PC-3 (cell line): ENCODE data around the gene SLAMF1. TPM values are rescaled to one million over a fixed set of nuclear protein-coding genes. Genes with fewer than 3 reads are reported as not detected.

Experiments
- ATAC-seq: fragments of 200-7000 bp; cut with Tn5 transposase; 2 replicates; pipeline ENCODE4 v1.9.1; 2020; ENCODE audit warnings: mild to moderate bottlenecking, moderate library complexity
- BruUV-seq: library from RNA; stranded (reverse); fragments of 400-500 nt; replicated peaks from 2 replicates; lab custom pipeline; 2021; lab: Mats Ljungman, UMichigan
- CTCF ChIA-PET: fragments of 300-600 bp; sonication (Branson Sonifier 250); formaldehyde crosslinking; loops from one replicate; lab custom pipeline; 2022; ENCODE audit warnings: antibody characterized with exemption; lab: Charles Lee
- POLR2A ChIA-PET: fragments of 300-600 bp; sonication (Branson Sonifier 250); formaldehyde crosslinking; loops from one replicate; lab custom pipeline; 2022; ENCODE audit warnings: antibody characterized with exemption; ENCODE audit not compliant: unreplicated experiment; lab: Charles Lee
- DNase-seq: peaks from one replicate; pipeline ENCODE4 v3.0.0-alpha.2; 2015
- H2AFZ ChIP-seq: fragments of 300-600 bp; sonication (generic); 2 replicates; pipeline ENCODE4 v1.6.0; 2016; ENCODE audit warnings: antibody characterized with exemption, low read length
- H3F3A ChIP-seq: fragments of 300-600 bp; sonication (generic); one replicate; pipeline ENCODE4 v1.6.0; 2017; ENCODE audit warnings: antibody characterized with exemption, low read length, control low read depth, mild to moderate bottlenecking; ENCODE audit not compliant: unreplicated experiment
- H3K27ac ChIP-seq: fragments of 300-600 bp; sonication (generic); 2 replicates; pipeline ENCODE4 v1.5.1; 2016; ENCODE audit warnings: mild to moderate bottlenecking, low read length
- H3K27me3 ChIP-seq: fragments of 300-600 bp; sonication (generic); 2 replicates; pipeline ENCODE4 v1.6.1; 2016; ENCODE audit warnings: low read length, mixed read lengths
- H3K36me3 ChIP-seq: fragments of 300-600 bp; sonication (generic); 2 replicates; pipeline ENCODE4 v1.6.1; 2016; ENCODE audit warnings: low read depth, mixed run types, low read length, mixed read lengths
- H3K4me1 ChIP-seq: fragments of 300-600 bp; sonication (generic); 2 replicates; pipeline ENCODE4 v1.5.1; 2016; ENCODE audit warnings: low read length; ENCODE audit not compliant: insufficient read depth
- H3K4me2 ChIP-seq: fragments of 300-600 bp; sonication (generic); 2 replicates; pipeline ENCODE4 v1.6.0; 2016; ENCODE audit warnings: low read length
- H3K4me3 ChIP-seq: fragments of 300-600 bp; sonication (generic); 2 replicates; pipeline ENCODE4 v1.5.1; 2016; ENCODE audit warnings: mild to moderate bottlenecking, low read length, mixed read lengths
- H3K79me2 ChIP-seq: fragments of 300-600 bp; sonication (generic); 2 replicates; pipeline ENCODE4 v1.6.1; 2017; ENCODE audit warnings: low read length, mixed read lengths
- H3K9ac ChIP-seq: fragments of 300-600 bp; sonication (generic); 2 replicates; pipeline ENCODE4 v1.6.0; 2016; ENCODE audit warnings: mild to moderate bottlenecking, low read length
- H3K9me2 ChIP-seq: fragments of 300-600 bp; sonication (generic); replicated peaks from 2 replicates; pipeline ENCODE4 v1.6.1; 2016; ENCODE audit warnings: mixed run types, low read length, mixed read lengths
- H3K9me3 ChIP-seq: fragments of 300-600 bp; sonication (generic); 2 replicates; pipeline ENCODE4 v1.6.1; 2016; ENCODE audit warnings: low read length, mixed read lengths
- H4K20me1 ChIP-seq: fragments of 300-600 bp; sonication (generic); 2 replicates; pipeline ENCODE4 v1.6.1; 2016; ENCODE audit warnings: low read length, mixed read lengths
- CTCF ChIP-seq: fragments of 300-600 bp; sonication (generic); conservative IDR thresholded peaks from 2 replicates; pipeline ENCODE4 v1.5.1; 2017; ENCODE audit warnings: antibody characterized with exemption, low read depth, mild to moderate bottlenecking, low read length
- EZH2 ChIP-seq: fragments of 300-600 bp; sonication (generic); IDR thresholded peaks from one replicate; pipeline ENCODE4 v1.6.1; 2017; ENCODE audit warnings: antibody characterized with exemption, mild to moderate bottlenecking, low read length; ENCODE audit not compliant: unreplicated experiment
- EZH2phosphoT487 ChIP-seq: fragments of 300-600 bp; sonication (generic); IDR thresholded peaks from 2 replicates; pipeline ENCODE4 v1.6.1; 2018; ENCODE audit warnings: mild to moderate bottlenecking, antibody characterized with exemption, low read length, borderline replicate concordance
- intact Hi-C: fragments of 100-400 bp; cut with micrococcal nuclease; formaldehyde crosslinking; loops from 2 replicates; pipeline ENCODE4 v1.9.0; 2023
- total RNA-seq: library from RNA; depleted of rRNA; stranded (reverse); fragments of >200 nt; gene quantifications from 2 replicates; pipeline ENCODE4 v1.2.3, GENCODE V29; 2014

The SLAMF1 gene
- total RNA-seq, 1 experiment from 2014 or later = not detected

- DNase-seq = no peak
- no peaks in the 10 kb centered on the region for H3F3A ChIP-seq
- no peak overlapping the region for H3K4me3 ChIP-seq
- BruUV-seq = no TSS peak
- no peaks in the 10 kb centered on the region for H3K9me3 ChIP-seq
- no peak for ATAC-seq
- H3K27ac ChIP-seq = no peak overlapping the region
- H2AFZ ChIP-seq = no peak overlapping the region
- peaks cover 96% of the 10 kb centered on the region for H3K27me3 ChIP-seq
- no peaks in the 10 kb centered on the region for H3K4me1 ChIP-seq
- H3K36me3 ChIP-seq = no peaks in the 10 kb centered on the region
- ChIA-PET CTCF (no interaction called here), POLR2A (no interaction called here)
- H3K9me2 ChIP-seq = no peaks in the 10 kb centered on the region
- TF ChIP-seq EZH2phosphoT487 = no peak
- H3K79me2 ChIP-seq = no peaks in the 10 kb centered on the region
- H3K9ac ChIP-seq = no peak overlapping the region
- intact Hi-C loops = no loop called here
- no peak overlapping the region for H3K4me2 ChIP-seq
- no peaks in the 10 kb centered on the region for H4K20me1 ChIP-seq
These were observed 12.0 kb downstream of the SLAMF1 start for GRCh38 chr1:160634543-160635491.

- no TSS peak for BruUV-seq
- Histone ChIP-seq H3K4me1 (no peaks in the 10 kb centered on the region), H3K9me2 (no peaks in the 10 kb centered on the region), H3K9me3 (no peaks in the 10 kb centered on the region), H3K79me2 (no peaks in the 10 kb centered on the region), H4K20me1 (no peaks in the 10 kb centered on the region), H3K4me2 (no peak overlapping the region), H3K9ac (no peak overlapping the region), H3F3A (no peaks in the 10 kb centered on the region), H3K4me3 (no peak overlapping the region), H3K27ac (no peak overlapping the region), H3K36me3 (no peaks in the 10 kb centered on the region), H3K27me3 (peaks cover 96% of the 10 kb centered on the region), H2AFZ (no peak overlapping the region)
- no peak for ATAC-seq
- DNase-seq = no peak
- ChIA-PET CTCF (no interaction called here), POLR2A (no interaction called here)
- intact Hi-C loops = no loop called here
- TF ChIP-seq EZH2 (no peak), EZH2phosphoT487 (no peak), CTCF (no peak)
These were observed 13.4 kb downstream of the SLAMF1 start for GRCh38 chr1:160633330-160633903.

- Histone ChIP-seq H3K27ac (no peak overlapping the region), H2AFZ (no peak overlapping the region), H3K9me3 (no peaks in the 10 kb centered on the region), H3K36me3 (no peaks in the 10 kb centered on the region), H4K20me1 (no peaks in the 10 kb centered on the region), H3K9me2 (no peaks in the 10 kb centered on the region), H3K9ac (no peak overlapping the region), H3K4me3 (no peak overlapping the region), H3K79me2 (no peaks in the 10 kb centered on the region), H3F3A (no peaks in the 10 kb centered on the region), H3K4me1 (no peaks in the 10 kb centered on the region), H3K4me2 (no peak overlapping the region), H3K27me3 (peaks cover 89% of the 10 kb centered on the region)
- no TSS peak for BruUV-seq
- DNase-seq = no peak
- CTCF ChIA-PET = no interaction called here
- intact Hi-C loops = no loop called here
- POLR2A ChIA-PET = no interaction called here
- no peak for TF ChIP-seq CTCF
- TF ChIP-seq EZH2phosphoT487 = no peak
- TF ChIP-seq EZH2 = no peak
- no peak for ATAC-seq
These were observed 14.7 kb downstream of the SLAMF1 start for GRCh38 chr1:160631983-160632625.
